GM21390 (cell line): ENCODE results near the gene GPANK1.

Experiments used
- ATAC-seq: cut with Tn5 transposase; IDR thresholded peaks from one replicate; pipeline ENCODE4 v1.9.1; 2021; ENCODE audit not compliant: unreplicated experiment

GPANK1 gene

GRCh38 chr6:31691564-31692108 is 26.8 kb upstream of the GPANK1 start:
- ATAC-seq, result no peak

DNA sequence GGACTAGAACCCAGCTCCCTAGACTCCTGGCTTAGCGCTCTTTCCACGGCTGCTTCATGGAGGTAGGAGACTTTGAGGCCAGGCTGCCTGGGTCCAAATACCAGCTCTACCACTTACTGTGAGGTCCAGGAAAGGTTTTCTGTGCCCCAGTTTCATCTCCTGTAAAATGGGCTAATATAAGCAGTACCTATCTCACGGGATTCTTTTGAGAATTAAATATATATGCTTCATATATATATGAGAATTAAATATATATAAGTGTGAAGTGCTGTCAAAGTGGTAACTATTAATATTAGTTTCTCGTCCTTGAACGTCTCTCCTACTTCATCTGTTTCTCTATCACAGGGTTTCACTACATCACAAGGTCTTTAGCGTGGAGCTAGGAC is 26.3 kb upstream of the GPANK1 start:
- no peak for ATAC-seq

- ATAC-seq, result no peak
Observed at GRCh38 chr6:31690231-31691077, 25.7 kb upstream of the GPANK1 start.

DNA sequence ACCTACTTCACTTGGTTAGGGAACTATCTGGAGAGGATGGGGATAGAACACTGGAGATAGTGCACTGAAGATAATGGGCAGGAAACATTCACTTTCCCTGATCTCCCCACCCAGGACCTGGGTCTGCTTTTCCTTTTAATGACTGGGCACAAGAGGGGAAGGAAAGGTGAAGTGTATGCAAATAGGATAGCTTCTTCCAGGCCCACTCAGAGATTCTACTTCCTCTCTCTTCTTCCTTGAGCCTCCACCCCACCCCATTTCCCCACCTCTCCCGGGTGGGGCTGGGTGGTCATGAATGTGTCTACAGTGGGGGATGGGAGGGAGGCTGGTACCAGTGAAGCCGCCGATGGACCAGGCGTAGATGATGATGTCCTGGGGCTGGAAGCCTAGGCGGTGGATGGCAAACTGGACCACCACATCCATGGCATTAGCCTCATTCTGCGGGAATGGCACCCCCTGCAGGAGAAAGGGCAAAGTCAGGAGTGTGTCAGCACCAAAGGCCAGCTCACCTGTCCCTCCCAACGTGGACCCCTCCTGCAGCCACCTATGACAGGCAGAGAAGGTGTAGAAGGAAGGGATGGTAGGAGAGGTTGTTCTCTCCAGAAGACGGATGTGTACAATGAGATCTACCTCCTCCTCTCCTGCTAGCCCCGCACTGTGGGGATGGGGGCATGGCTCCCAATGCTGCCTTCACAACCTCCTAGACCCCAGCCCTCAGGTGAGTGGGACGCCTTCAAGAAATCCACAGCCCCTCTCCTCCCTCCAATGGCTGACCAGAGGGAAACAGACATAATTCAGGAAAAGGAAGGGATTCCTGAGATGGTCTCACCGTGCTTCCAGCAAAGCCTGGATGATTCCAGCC is 24.7 kb upstream of the GPANK1 start:
- no peak for ATAC-seq

DNA sequence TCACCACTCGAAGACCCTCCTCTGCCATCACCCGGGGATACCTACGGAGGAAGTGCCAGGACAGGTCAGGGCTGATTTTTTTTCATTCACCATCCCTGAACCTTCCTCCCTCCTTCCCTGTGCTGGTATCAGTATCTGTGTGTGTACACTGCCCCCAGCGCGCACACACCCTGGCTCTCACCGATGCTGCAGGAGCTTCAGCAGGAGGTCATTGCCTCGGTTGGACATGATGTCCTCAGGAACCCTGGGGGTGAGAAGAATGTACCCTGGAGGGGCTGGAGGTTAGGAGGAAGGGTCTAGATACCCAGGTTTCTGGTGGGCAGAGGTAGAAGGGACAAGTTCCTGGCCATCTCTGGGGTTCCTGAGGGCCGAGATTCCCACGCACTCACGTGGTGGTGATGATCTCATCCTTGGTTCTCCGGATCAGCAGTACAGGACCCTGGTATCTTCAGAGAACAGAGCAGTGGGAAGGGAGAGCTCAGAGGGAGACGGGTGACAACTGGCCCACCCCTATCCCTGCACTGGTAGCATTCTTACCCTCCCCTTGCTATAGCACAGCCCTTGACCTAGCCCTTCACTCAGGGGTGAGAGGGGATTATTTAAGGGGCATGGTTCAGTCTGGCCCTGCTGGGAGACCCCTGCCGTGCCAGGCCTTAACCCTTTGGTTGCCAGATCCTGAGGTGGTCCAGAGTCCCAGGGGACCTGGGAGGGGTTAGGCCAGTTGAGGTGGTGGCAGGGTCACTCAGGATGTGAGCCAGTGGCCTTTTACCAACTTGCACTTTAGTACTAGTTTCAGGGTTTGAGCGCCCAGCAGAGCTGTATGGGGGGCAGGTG is 23.3 kb upstream of the GPANK1 start:
- no peak for ATAC-seq

- ATAC-seq, result no peak
Observed at GRCh38 chr6:31687321-31687720, 22.5 kb upstream of the GPANK1 start.

- no peak for ATAC-seq
Observed at GRCh38 chr6:31686483-31686882, 21.7 kb upstream of the GPANK1 start.

DNA sequence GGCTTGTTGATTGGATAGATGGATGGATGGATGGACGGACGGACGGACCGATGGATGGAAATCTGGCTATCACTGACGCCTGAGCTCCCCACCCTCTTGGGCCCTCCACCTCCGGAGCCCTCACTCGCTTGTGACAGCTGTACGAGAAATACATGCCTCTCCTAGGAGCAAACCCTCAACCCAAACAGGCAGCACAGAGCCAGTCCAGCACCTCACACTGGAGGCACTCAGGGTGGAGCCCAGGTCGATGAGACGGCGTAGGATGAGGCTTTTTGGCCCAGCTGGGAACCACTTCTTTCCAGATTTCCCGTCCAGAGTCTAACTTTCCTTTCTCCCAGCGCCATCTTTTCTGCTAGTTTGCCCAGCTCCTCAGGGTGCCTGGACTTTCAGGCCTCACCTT is 18.8 kb upstream of the GPANK1 start:
- ATAC-seq, result no peak

DNA sequence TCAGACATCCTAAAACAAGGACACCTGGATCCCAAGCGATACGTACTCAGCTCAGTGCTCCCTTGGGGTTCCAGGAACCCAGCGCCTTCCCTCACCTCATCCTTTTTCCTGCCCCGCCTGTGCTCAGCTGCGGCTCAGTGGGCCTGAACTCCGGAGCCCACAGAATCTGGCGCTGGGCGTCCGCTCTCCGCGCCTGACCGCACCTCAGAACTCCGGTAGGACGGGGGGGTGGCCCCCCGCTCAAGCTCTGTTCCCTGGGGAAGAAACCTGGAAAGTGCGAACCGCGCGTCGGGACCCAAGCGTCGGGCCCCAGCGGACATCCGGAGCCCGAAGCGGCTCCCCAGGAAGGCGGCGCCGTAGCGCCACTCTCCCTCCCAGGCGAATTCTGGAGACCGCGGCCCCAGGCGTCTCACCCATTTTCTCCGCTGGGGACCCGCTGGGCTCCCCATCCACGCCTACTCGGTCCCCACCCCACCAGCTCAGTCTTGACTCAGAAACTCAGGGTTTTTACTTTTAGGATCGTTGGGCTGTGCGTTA is 16.4 kb upstream of the GPANK1 start:
- no peak for ATAC-seq

- no peak for ATAC-seq
Observed at GRCh38 chr6:31680226-31681134, 15.7 kb upstream of the GPANK1 start, which contains the start of gene LY6G5C. LY6G5C (minus strand) TSS chr6:31681067; CDS start chr6:31680373, 694 bp downstream.

DNA sequence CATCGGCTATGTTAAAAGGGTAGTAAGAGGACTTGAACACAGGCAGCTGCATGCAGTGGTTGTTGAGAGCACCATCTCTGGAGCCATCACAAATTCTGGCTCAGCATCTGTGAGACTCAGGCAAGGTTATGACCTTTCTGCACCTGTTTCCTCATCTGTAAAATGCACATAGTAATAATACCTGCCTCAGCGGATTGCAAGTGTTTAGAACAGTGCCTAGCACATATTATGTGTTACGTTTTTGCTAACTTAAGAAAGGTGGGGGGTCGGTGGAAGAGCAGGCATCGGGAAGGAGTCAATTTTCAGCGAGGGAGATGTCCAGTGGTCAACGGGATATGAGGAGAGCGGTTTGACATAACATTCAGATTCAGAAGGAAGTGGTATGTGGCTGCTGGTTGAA is 13.2 kb upstream of the GPANK1 start:
- ATAC-seq, result no peak

DNA sequence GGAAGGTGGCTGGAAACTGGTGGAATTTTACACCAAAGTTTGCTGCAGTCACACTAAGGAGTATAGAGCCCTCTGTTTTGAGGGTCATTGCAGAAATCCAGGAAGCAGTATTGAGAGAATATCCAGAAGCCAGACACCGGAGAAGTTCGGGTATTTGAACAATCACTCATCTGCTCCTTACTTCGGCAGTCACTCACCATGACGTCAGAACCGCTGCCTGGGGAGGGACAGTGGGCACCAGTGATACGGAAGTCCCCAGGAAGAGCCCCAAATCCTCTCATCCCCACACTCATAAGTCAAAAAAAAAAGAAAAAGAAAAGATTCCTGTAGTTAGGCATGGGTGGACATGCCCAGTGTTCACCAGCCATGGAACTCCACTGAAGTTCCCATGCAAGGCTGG is 12.1 kb upstream of the GPANK1 start:
- no peak for ATAC-seq

- no peak for ATAC-seq
Observed at GRCh38 chr6:31676322-31676903, 11.6 kb upstream of the GPANK1 start.

GRCh38 chr6:31669676-31670075 is 4.9 kb upstream of the GPANK1 start, which contains the start of gene LY6G5B:
LY6G5B (plus strand) TSS chr6:31669976; CDS start chr6:31670951, 975 bp downstream.
- ATAC-seq, result no peak

GRCh38 chr6:31666337-31666965 is 1.7 kb upstream of the GPANK1 start:
- ATAC-seq, result no peak

DNA sequence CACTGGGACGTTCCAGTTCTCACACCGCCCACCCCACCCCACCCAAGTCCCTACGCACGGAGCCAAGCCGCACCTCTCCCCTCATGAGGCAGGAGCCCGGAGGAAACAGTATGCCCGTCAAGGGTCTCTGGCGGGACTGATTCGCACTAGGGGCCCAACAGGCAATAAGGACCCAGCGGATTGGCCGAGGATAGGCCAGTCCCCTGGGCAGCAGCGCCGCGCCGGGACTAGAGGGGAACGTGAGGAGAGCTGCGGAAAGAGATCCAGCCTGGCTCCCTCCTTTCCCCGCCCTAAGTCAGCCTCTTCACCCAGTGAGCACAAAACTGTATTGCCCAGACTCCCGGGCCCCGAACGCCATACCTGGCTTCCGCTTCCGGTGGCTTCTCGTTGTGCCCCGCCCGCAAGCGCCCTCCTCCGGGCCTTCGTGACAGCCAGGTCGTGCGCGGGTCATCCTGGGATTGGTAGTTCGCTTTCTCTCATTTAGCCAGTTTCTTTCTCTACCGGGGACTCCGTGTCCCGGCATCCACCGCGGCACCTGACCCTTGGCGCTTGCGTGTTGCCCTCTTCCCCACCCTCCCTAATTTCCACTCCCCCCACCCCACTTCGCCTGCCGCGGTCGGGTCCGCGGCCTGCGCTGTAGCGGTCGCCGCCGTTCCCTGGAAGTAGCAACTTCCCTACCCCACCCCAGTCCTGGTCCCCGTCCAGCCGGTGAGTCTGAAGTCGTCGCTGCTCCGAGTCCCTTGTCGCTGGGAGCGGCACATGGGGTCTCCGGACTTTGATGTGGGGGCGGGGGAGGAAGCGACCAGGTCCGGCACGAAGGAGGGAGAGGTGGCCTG is 922 bp upstream of the GPANK1 start, which contains the start of gene CSNK2B:
Gene CSNK2B, plus strand, starts transcription at position 580 of the 836 bp plus-strand sequence. CDS start 752 bp downstream, outside the sequence.
- ATAC-seq, result peak; percentile 78

DNA sequence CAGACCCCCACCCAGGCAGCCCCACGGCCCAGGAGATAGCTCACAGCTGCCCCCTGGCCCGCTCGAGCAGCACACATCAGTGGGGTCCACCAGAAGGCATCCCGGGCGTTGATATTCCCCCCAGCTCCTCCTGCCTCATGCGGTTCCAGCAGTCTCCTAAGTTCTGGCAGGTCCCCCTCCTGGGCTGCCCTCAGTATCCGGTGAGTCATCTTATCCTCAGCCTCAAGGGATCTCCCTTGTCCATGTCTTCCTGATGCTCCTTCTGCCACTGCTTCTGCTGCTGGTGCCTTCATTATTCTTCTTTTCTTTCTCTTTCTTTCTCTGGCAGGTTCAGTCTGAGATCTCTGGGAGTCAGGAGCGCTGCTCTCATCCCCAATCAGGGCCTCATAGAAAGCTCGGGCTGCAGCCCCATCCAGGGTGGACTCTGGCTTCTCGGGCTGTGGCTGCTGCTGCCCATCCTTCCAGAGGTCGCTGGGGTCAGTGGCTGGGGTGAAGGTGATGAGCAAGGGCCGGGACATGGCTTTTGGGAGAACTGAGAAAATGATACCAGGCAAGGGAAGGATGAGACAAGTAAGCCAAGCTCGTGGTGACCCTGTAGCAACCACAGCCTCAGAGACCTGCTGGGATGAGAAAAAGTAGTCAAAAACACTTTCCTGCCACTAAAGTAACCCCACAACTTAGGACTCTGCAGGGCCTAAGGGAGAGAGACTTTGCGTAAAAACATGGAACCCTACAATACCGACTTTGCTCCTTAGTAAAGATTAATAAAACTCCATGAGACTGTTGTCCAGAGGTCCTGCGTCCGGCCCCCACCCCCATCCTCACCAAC is 622 bp downstream of the GPANK1 start:
- ATAC-seq, result no peak
